NCI-H2196 (cell line): ENCODE measurements around the gene LIPE.

ENCODE experiments used
- DNase-seq: peaks from one replicate; lab custom pipeline; 2025; ENCODE audit not compliant: unreplicated experiment; lab: John Stamatoyannopoulos, UW

LIPE gene

GRCh38 chr19:42445948-42446347 is 18.8 kb upstream of the LIPE start:
- DNase-seq, result no peak

GRCh38 chr19:42443944-42444398 is 16.8 kb upstream of the LIPE start:
- peak; percentile 42 for DNase-seq

- DNase-seq, result peak; percentile 60
Measured at GRCh38 chr19:42442833-42443232, 15.6 kb upstream of the LIPE start, which contains the start of gene CXCL17. TSS of gene CXCL17 (minus strand) at chr19:42442946. CDS start at chr19:42442832, 114 bp downstream.

GRCh38 chr19:42441049-42441445 is 13.9 kb upstream of the LIPE start:
- no peak for DNase-seq

- peak; percentile 62 for DNase-seq
Measured at GRCh38 chr19:42440357-42441048, 13.3 kb upstream of the LIPE start.

GRCh38 chr19:42436006-42436405 is 8.8 kb upstream of the LIPE start:
- no peak for DNase-seq

GRCh38 chr19:42435316-42435715 is 8.1 kb upstream of the LIPE start:
- DNase-seq, result no peak

GRCh38 chr19:42433503-42434260 is 6.5 kb upstream of the LIPE start:
- peak; percentile 74 for DNase-seq

GRCh38 chr19:42431486-42431885 is 4.3 kb upstream of the LIPE start:
- no peak for DNase-seq

- no peak for DNase-seq
Measured at GRCh38 chr19:42428676-42429075, 1.5 kb upstream of the LIPE start.

- DNase-seq, result no peak
Measured at GRCh38 chr19:42426643-42427042, 545 bp downstream of the LIPE start.

GRCh38 chr19:42424712-42425131 is 2.5 kb downstream of the LIPE start:
- no peak for DNase-seq

GRCh38 chr19:42424345-42424707 is 2.9 kb downstream of the LIPE start:
- DNase-seq, result no peak

GRCh38 chr19:42423462-42424344 is 3.5 kb downstream of the LIPE start:
- peak; percentile 92 for DNase-seq

- no peak for DNase-seq
Measured at GRCh38 chr19:42422901-42423461, 4.2 kb downstream of the LIPE start.

- DNase-seq, result no peak
Measured at GRCh38 chr19:42422092-42422900, 4.9 kb downstream of the LIPE start.

- no peak for DNase-seq
Measured at GRCh38 chr19:42421591-42422031, 5.6 kb downstream of the LIPE start.

- DNase-seq, result no peak
Measured at GRCh38 chr19:42421101-42421500, 6.1 kb downstream of the LIPE start.

- DNase-seq, result peak; percentile 25
Measured at GRCh38 chr19:42420055-42420544, 7.1 kb downstream of the LIPE start.

- no peak for DNase-seq
Measured at GRCh38 chr19:42419309-42419708, 7.9 kb downstream of the LIPE start.
